Trophoblast cell (in vitro differentiated cells and primary cell): ENCODE measurements around the gene TEX19.
A peak's percentile ranks its signal among the peaks of the same experiment; 100 is the strongest.

Experiments used
- DNase-seq, 2 donors: peaks; one replicate each; pipeline ENCODE4 v3.0.0-alpha.2; 2016
- H2AFZ ChIP-seq: 2 replicates; pipeline ENCODE4 v1.6.1; 2013; ENCODE audit warnings: low read length, moderate library complexity, mild to moderate bottlenecking; ENCODE audit not compliant: insufficient read depth, poor library complexity
- H2AK5ac ChIP-seq: 2 replicates; pipeline ENCODE4 v1.6.1; 2013; ENCODE audit warnings: mild to moderate bottlenecking, low read length
- H2BK120ac ChIP-seq: 2 replicates; pipeline ENCODE4 v1.6.1; 2013; ENCODE audit warnings: low read length, mild to moderate bottlenecking, moderate library complexity; ENCODE audit not compliant: insufficient read depth, poor library complexity
- H2BK12ac ChIP-seq: 2 replicates; pipeline ENCODE4 v1.6.1; 2013; ENCODE audit warnings: mild to moderate bottlenecking, low read length, moderate library complexity
- H2BK5ac ChIP-seq: 2 replicates; pipeline ENCODE4 v1.6.1; 2013; ENCODE audit warnings: low read length, low read depth, moderate library complexity, mild to moderate bottlenecking; ENCODE audit not compliant: poor library complexity
- H3K14ac ChIP-seq: 2 replicates; pipeline ENCODE4 v1.6.1; 2013; ENCODE audit warnings: mild to moderate bottlenecking, low read length
- H3K18ac ChIP-seq: 2 replicates; pipeline ENCODE4 v1.6.1; 2013; ENCODE audit warnings: mild to moderate bottlenecking, low read length
- H3K23ac ChIP-seq: 2 replicates; pipeline ENCODE4 v1.6.1; 2013; ENCODE audit warnings: low read length
- H3K27ac ChIP-seq: 2 replicates; pipeline ENCODE4 v1.5.1; 2013; ENCODE audit warnings: low read depth, mild to moderate bottlenecking, inconsistent platforms, low read length, moderate library complexity
- H3K27me3 ChIP-seq: 2 replicates; pipeline ENCODE4 v1.6.1; 2013; ENCODE audit warnings: inconsistent platforms, mild to moderate bottlenecking, low read length, moderate library complexity; ENCODE audit not compliant: insufficient read depth
- H3K36me3 ChIP-seq, 2 experiments: 1 replicate in 1 of 2; 2 replicates in 1 of 2; pipeline ENCODE4 v1.6.1; 2013; ENCODE audit warnings: low read length in 2 of 2, mild to moderate bottlenecking in 2 of 2, moderate library complexity in 1 of 2; ENCODE audit not compliant: insufficient read depth in 2 of 2, control insufficient read depth in 1 of 2
- H3K4ac ChIP-seq: 2 replicates; pipeline ENCODE4 v1.6.1; 2013; ENCODE audit warnings: low read depth, mild to moderate bottlenecking, low read length, moderate library complexity
- H3K4me1 ChIP-seq, 2 experiments: 1 replicate in 1 of 2; 2 replicates in 1 of 2; pipeline ENCODE4 v1.6.1; 2013; ENCODE audit warnings: low read length in 2 of 2, mild to moderate bottlenecking in 2 of 2, moderate library complexity in 1 of 2; ENCODE audit not compliant: insufficient read depth in 2 of 2, control insufficient read depth in 1 of 2
- H3K4me2 ChIP-seq: 2 replicates; pipeline ENCODE4 v1.6.1; 2013; ENCODE audit warnings: inconsistent platforms, mild to moderate bottlenecking, low read length, moderate library complexity
- H3K4me3 ChIP-seq: 2 replicates; pipeline ENCODE4 v1.5.1; 2013; ENCODE audit warnings: mild to moderate bottlenecking, low read depth, low read length, inconsistent platforms
- H3K79me1 ChIP-seq: one replicate; pipeline ENCODE4 v1.6.1; 2013; ENCODE audit warnings: low read length
- H3K79me2 ChIP-seq: 2 replicates; pipeline ENCODE4 v1.6.1; 2013; ENCODE audit warnings: low read length, mild to moderate bottlenecking; ENCODE audit not compliant: control insufficient read depth, insufficient read depth, poor library complexity
- H3K9ac ChIP-seq: 2 replicates; pipeline ENCODE4 v1.6.1; 2013; ENCODE audit warnings: mild to moderate bottlenecking, low read length
- H3K9me3 ChIP-seq: 2 replicates; pipeline ENCODE4 v1.6.1; 2013; ENCODE audit warnings: low read depth, mild to moderate bottlenecking, control low read depth, inconsistent platforms, low read length; ENCODE audit not compliant: insufficient read depth
- H4K12ac ChIP-seq: 2 replicates; pipeline ENCODE4 v1.6.1; 2013; ENCODE audit warnings: low read depth, mild to moderate bottlenecking, low read length, moderate library complexity
- H4K8ac ChIP-seq: 2 replicates; pipeline ENCODE4 v1.6.1; 2013; ENCODE audit warnings: low read depth, mild to moderate bottlenecking, low read length, moderate library complexity
- H4K91ac ChIP-seq: one replicate; pipeline ENCODE4 v1.6.1; 2013; ENCODE audit warnings: low read depth, mild to moderate bottlenecking, low read length, moderate library complexity
- WGBS: extraction: QIAGEN DNeasy Blood & Tissue Kit; methylation state at CpG from one replicate; pipeline ENCODE4 v1.1.7; 2013; ENCODE audit warnings: missing lambda C conversion rate; ENCODE audit not compliant: insufficient read length, insufficient coverage; ENCODE audit errors: extremely low coverage; 5-methylcytosine and 5-hydroxymethylcytosine counted together

Gene TEX19

DNA sequence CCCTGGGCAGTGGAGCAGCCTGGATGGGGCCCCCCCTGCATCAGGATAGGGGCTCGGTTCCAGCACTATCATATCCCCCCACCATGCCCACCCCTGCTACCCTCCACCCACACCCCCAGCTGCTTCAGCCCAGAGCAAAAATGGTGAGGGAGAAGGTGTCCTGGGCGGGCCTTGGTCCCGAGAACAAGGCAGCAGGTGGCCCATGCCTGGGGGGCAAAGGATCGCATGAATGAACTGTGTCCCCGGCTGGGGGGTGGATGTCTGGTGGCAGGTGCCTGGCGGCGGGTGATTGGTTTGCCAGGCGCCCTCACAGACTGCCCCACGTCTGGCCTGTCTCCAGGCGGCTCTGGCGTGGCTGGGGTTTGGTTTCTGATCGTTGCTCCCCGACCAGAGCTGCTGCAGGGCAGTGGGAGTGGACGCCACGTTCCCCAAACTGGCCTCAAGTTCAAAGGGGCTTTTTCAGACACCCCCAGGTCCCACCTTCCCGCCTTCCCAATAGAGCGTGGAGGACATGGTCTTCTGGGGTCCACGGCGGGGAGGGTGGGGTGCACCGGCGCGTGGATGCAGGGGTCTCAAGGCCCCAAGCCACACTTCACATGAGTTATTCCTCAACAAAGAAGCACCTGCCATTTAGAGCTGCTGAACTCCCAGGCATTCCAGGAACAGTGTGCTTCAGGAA, 25.1 kb downstream of the TEX19 start:
- H3K18ac ChIP-seq: no peak overlapping the region
- no peak overlapping the region for H3K4me3 ChIP-seq
- no peaks in the 10 kb centered on the region for H3K79me2 ChIP-seq
- H4K91ac ChIP-seq: no peak overlapping the region
- no peak overlapping the region for H3K9ac ChIP-seq
- H3K27me3 ChIP-seq: no peaks in the 10 kb centered on the region
- no peaks in the 10 kb centered on the region for H3K4me1 ChIP-seq
- no peak overlapping the region for H2AFZ ChIP-seq
- peaks cover 8% of the 10 kb centered on the region for H3K9me3 ChIP-seq
- H3K79me1 ChIP-seq: no peaks in the 10 kb centered on the region
- H3K36me3 ChIP-seq: no peaks in the 10 kb centered on the region
- no peak overlapping the region for H3K23ac ChIP-seq
- no peak overlapping the region for H2BK5ac ChIP-seq
- DNase-seq: no peak
- H2BK120ac ChIP-seq: no peak overlapping the region
- no peak overlapping the region for H3K27ac ChIP-seq
- no peak overlapping the region for H4K12ac ChIP-seq
- no peak overlapping the region for H3K4me2 ChIP-seq
- no peak overlapping the region for H3K14ac ChIP-seq
- no peak overlapping the region for H2AK5ac ChIP-seq
- no peak overlapping the region for H2BK12ac ChIP-seq
- no CpG with 5 or more reads among the region's 22 CpGs for WGBS
- no peak overlapping the region for H3K4ac ChIP-seq
- H4K8ac ChIP-seq: no peak overlapping the region

DNA sequence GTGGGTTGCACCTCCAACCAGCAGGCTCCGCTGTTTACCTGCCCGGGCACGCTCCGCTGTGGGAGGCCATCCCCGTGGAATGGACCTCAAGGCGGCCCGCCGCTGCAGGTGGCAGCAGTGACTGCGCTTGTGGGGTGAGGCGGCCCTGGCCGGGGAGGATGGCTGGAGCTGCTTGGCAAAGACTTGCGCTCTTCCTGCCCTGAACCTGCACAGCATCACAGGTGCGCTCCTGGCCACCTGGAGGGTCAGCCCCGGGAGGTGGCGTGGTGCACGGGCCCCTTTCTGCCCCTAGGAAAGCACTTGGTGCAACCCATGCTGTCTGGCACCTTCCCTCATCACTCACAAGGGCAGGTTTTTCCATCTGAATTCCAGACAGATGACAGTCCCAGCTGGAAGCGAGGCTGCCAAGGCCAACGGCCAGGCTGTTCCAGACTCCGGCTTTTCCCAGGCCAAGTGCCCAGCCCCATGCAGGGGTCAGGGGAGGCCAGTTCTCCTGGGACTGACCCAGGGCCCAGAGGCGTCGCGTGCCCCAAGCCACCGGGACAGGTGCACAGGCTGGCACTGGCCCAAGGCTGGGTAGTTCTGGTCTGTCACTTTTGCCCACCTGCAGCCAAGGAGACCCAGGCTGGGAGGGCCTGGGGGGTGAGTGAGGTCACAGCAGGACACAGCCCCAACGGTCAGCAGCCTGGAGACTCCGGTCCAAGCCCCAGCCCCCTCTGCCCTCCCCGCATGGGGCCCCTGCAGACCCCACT, 25.9 kb downstream of the TEX19 start:
- no peaks in the 10 kb centered on the region for H3K4me1 ChIP-seq

DNA sequence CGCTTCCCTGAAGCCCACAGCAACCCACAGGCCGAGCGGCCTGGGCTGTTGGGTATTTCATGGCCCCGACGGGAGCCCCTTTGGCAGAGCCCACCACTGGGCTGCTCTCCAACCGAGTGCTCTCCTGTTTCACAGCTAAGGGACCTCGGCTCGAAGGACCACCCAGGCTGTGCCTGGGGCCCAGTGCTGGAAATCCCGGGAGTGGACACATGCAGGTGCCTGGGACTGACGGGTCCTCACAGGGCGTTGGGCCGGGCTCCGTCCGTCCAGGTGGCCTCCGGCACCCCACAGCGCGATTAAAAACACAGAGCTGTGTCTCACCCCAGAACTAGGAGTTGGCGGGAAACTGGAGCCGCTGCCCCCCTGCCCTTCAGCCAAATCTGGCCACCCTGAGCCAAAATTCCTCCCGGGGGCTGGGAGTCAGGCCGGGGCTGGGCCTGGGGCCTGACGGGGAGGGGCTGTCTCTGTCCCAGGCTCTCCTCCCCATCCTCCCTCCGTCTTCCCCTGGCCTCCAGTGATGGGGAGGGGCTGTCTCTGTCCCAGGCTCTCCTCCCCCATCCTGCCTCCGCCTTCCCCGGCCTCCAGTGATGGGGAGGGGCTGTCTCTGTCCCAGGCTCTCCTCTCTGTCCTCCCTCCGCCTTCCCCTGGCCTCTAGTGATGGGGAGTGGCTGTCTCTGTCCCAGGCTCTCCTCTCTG, 26.7 kb downstream of the TEX19 start:
- no peak overlapping the region for H3K4me2 ChIP-seq
- no peaks in the 10 kb centered on the region for H3K79me1 ChIP-seq
- H3K79me2 ChIP-seq: no peaks in the 10 kb centered on the region
- H4K12ac ChIP-seq: no peak overlapping the region
- H3K4ac ChIP-seq: no peak overlapping the region
- no peak overlapping the region for H2BK12ac ChIP-seq
- no peak overlapping the region for H3K23ac ChIP-seq
- no peaks in the 10 kb centered on the region for H3K4me1 ChIP-seq
- H2BK5ac ChIP-seq: no peak overlapping the region
- H3K36me3 ChIP-seq: no peaks in the 10 kb centered on the region
- H2AK5ac ChIP-seq: no peak overlapping the region
- no peak overlapping the region for H3K9ac ChIP-seq
- no peak overlapping the region for H3K18ac ChIP-seq
- no CpG with 5 or more reads among the region's 26 CpGs for WGBS
- no peak overlapping the region for H4K8ac ChIP-seq
- no peak overlapping the region for H2AFZ ChIP-seq
- peaks cover 4% of the 10 kb centered on the region for H3K9me3 ChIP-seq
- DNase-seq: no peak
- no peak overlapping the region for H3K27ac ChIP-seq
- H3K27me3 ChIP-seq: no peaks in the 10 kb centered on the region
- H4K91ac ChIP-seq: no peak overlapping the region
- H2BK120ac ChIP-seq: no peak overlapping the region
- H3K14ac ChIP-seq: no peak overlapping the region
- no peak overlapping the region for H3K4me3 ChIP-seq

More for the DNA sequence above, 25.9 kb downstream of the TEX19 start:
- DNase-seq: peak; percentile 73 to 81
- Histone ChIP-seq H3K9ac (no peak overlapping the region), H3K36me3 (no peaks in the 10 kb centered on the region), H2AK5ac (no peak overlapping the region), H3K14ac (no peak overlapping the region), H3K79me1 (no peaks in the 10 kb centered on the region), H4K12ac (no peak overlapping the region), H3K27me3 (no peaks in the 10 kb centered on the region), H2BK12ac (no peak overlapping the region), H2BK120ac (no peak overlapping the region), H4K91ac (no peak overlapping the region), H3K4ac (no peak overlapping the region), H3K9me3 (peaks cover 6% of the 10 kb centered on the region), H3K4me3 (no peak overlapping the region), H3K79me2 (no peaks in the 10 kb centered on the region), H3K18ac (no peak overlapping the region), H2AFZ (no peak overlapping the region), H3K27ac (no peak overlapping the region), H4K8ac (no peak overlapping the region), H3K23ac (no peak overlapping the region), H3K4me2 (no peak overlapping the region), H2BK5ac (no peak overlapping the region)
- WGBS: no CpG with 5 or more reads among the region's 26 CpGs

GRCh38 chr17:82386255-82386831, 27.3 kb downstream of the TEX19 start:
- no peak for DNase-seq
- no peaks in the 10 kb centered on the region for H3K4me1 ChIP-seq
- H3K27ac ChIP-seq: no peak overlapping the region
- H3K79me2 ChIP-seq: no peaks in the 10 kb centered on the region
- no CpG with 5 or more reads among the region's 17 CpGs for WGBS
- no peak overlapping the region for H3K4me2 ChIP-seq
- no peak overlapping the region for H3K4ac ChIP-seq
- H3K18ac ChIP-seq: no peak overlapping the region
- H3K14ac ChIP-seq: no peak overlapping the region
- no peak overlapping the region for H4K91ac ChIP-seq
- H3K4me3 ChIP-seq: no peak overlapping the region
- no peak overlapping the region for H2BK5ac ChIP-seq
- H3K23ac ChIP-seq: no peak overlapping the region
- H2BK120ac ChIP-seq: no peak overlapping the region
- no peak overlapping the region for H2BK12ac ChIP-seq
- peaks cover 3% of the 10 kb centered on the region for H3K9me3 ChIP-seq
- H3K36me3 ChIP-seq: peaks cover 0 to under 1% of the 10 kb centered on the region in 2 experiments
- H4K12ac ChIP-seq: no peak overlapping the region
- H2AFZ ChIP-seq: no peak overlapping the region
- no peak overlapping the region for H3K9ac ChIP-seq
- H4K8ac ChIP-seq: no peak overlapping the region
- H3K79me1 ChIP-seq: no peaks in the 10 kb centered on the region
- H2AK5ac ChIP-seq: no peak overlapping the region
- H3K27me3 ChIP-seq: no peaks in the 10 kb centered on the region
